C4-2B (cell line): ENCODE measurements around the gene ANXA11.

ENCODE experiments used
- H3K27ac ChIP-seq: fragments of 450-650 bp; 2 replicates; pipeline ENCODE4 v1.5.1; 2017
- ZFX ChIP-seq: fragments of 450-650 bp; IDR thresholded peaks from 2 replicates; pipeline ENCODE4 v1.6.1; 2017
- TF ChIP-seq, protein P1 (sequence below): fragments of 450-650 bp; conservative IDR thresholded peaks from 2 replicates; pipeline ENCODE4 v1.5.1; 2017; ENCODE audit warnings: mild to moderate bottlenecking

Gene ANXA11

GRCh38 chr10:80144696-80145131 is 60.6 kb downstream of the ANXA11 start:
- H3K27ac ChIP-seq = no peak overlapping the region
- no peak for TF ChIP-seq ZFX
- TF ChIP-seq, protein P1, sequence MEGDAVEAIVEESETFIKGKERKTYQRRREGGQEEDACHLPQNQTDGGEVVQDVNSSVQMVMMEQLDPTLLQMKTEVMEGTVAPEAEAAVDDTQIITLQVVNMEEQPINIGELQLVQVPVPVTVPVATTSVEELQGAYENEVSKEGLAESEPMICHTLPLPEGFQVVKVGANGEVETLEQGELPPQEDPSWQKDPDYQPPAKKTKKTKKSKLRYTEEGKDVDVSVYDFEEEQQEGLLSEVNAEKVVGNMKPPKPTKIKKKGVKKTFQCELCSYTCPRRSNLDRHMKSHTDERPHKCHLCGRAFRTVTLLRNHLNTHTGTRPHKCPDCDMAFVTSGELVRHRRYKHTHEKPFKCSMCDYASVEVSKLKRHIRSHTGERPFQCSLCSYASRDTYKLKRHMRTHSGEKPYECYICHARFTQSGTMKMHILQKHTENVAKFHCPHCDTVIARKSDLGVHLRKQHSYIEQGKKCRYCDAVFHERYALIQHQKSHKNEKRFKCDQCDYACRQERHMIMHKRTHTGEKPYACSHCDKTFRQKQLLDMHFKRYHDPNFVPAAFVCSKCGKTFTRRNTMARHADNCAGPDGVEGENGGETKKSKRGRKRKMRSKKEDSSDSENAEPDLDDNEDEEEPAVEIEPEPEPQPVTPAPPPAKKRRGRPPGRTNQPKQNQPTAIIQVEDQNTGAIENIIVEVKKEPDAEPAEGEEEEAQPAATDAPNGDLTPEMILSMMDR = no peak

DNA sequence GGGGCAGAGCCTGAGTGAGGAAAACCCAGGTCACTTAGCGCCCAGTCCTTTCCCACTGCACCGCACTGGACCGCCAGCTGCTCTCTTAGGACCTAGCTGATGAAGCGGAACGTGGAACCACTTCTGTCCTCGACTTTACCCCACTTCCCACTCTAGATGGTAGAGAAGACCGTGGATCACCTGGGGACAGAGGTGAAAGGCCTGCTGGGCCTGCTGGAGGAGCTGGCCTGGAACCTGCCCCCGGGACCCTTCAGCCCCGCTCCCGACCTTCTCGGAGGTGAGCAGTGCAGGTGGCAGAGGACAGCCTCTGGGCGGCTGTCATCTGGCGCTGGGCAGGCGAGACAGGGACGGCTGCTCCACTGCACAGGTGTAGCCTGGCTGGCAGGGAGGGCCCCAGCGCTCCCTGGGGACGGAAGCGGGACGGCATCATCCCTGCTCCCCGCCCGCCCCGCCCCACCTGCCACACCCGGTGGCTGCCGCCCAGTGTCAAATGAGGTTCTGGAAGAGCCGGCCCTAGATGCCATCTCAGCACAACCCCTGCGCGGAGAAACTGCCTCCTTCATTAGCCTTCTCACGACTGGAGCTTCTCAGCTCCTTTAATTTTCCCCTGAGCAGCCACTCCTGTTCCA is 61.2 kb downstream of the ANXA11 start:
- no peak overlapping the region for H3K27ac ChIP-seq
- no peak for TF ChIP-seq ZFX
- TF ChIP-seq, protein P1 = peak; percentile 51

DNA sequence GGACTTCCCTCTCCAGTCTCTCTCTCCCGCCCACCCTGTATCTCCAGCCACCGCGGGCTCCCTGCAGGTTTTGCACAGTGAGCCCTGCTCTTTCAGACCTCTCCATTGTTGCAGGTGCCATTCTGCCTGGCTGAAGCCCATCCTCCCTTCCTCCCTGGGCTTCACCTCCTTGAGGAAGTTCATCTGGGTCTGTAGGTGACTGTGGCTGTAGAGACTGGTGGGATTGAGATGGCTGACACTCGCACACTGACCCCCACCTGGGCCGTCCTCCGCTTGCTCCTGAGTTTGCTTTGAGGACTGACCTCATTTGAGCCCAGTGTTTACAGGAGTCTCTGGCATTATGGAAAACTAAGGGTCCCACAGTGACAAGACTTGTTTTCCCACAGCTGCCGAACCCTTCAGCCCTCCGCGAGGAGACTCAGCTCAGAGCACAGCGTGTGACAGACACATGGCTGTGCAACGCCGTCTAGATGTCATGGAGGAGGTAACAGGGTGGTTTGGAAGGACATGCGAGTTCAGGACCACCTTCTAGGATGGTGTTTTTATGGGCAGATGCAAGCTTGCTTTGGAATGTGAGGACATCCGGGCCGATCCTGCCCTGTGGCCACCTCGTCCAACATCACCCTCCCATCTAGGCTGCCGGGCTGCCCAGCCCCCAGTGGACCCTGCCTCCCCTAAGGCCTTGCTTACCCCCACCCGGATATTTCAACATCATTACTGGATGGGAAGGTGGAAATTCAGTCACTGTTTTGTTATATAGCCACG is 63.5 kb downstream of the ANXA11 start:
- no peak overlapping the region for H3K27ac ChIP-seq
- TF ChIP-seq, protein P1 = no peak
- no peak for TF ChIP-seq ZFX

GRCh38 chr10:80140251-80140650 is 65.1 kb downstream of the ANXA11 start:
- TF ChIP-seq, protein P1 = no peak
- no peak for TF ChIP-seq ZFX
- H3K27ac ChIP-seq = no peak overlapping the region

- no peak overlapping the region for H3K27ac ChIP-seq
- TF ChIP-seq, protein P1 = no peak
- no peak for TF ChIP-seq ZFX
Measured at GRCh38 chr10:80139265-80139664, 66.1 kb downstream of the ANXA11 start.

DNA sequence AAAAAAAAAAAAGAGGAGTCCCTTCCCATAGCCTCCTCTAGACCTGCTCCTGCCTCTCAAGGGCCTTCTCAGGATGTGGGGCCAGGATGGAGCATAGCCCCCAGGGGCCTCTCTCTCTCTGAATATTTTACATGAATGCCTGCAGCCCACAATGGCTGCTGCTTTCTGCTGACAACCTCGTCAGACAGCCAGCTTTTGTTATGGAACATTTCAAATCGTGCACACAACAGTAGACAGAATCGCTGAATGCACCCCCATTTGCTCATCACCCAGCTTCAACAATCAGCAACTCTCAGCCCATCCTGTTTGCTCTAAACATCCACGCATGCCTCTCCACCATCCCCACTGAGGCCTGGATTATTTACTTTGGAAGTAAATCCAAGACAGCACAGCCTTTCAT is 67.4 kb downstream of the ANXA11 start:
- H3K27ac ChIP-seq = no peak overlapping the region
- TF ChIP-seq, protein P1 = no peak
- TF ChIP-seq ZFX = no peak
